Smooth muscle cell of the brain vasculature (primary cell): ENCODE data around the gene TSC22D1.
"Not testable (repeated sequence)": the region's sequence is repeated elsewhere in the genome, so short reads cannot be mapped to it uniquely, and the experiment has no call there.

Experiments
- DNase-seq: peaks from one replicate; pipeline ENCODE4 v3.0.0-alpha.2; 2012; ENCODE audit warnings: low read depth, low spot score

The TSC22D1 gene

DNA sequence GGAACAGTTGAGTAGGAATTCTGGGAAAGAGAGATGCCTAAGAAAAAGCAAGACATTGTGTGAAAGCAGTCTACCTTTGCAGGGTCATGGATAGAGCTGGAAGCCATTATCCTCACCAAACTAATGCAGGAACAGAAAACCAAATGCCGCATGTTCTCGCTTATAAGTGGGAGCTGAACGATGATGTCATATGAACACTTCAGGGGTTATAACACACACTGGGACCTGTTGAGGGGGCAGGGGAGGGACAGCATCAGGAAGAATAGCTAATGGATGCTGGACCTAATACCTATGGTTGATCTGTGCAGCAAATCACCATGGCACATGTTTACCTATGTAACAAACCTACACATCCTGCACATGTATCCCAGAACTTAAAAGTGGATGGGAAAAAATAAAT lies 69.9 kb downstream of the TSC22D1 start:
- no peak for DNase-seq

DNA sequence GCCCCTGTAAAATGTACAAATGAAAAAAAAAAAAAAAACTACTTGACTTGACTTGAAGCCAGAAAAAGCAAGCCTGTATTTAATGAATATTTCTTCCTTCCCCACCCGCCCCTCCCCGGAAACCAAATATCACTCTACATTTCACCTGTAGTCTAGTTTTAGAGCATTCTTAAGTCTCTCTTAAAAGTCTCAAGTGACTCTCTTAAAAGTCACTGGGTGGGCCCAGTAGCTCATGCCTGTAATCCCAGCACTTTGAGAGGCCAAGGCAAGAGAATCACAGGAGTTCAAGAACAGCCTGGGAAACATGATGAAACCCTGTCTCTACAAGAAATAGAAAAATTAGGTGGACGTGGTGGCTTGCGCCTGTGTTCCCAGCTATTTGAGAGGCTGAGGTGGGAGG lies 72.0 kb downstream of the TSC22D1 start:
- no peak for DNase-seq

DNA sequence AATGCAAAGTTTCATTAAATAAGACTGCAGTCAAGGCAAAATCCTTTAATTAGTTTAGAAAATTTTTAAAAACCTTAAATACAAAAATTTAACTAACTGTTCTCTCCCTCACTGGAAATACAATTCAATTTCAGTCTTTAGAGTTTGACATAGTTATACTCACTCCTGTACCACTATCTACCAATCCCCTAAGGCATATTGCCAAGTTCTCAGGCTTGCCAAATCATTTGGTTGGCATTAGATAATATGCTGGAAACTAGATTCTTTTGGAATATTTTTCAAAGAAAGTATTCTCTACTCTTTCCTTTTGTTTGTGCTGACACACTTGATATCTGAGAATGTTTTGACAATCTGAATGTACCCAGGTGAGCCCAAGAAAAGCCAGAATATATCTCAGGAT lies 77.2 kb downstream of the TSC22D1 start:
- no peak for DNase-seq

DNA sequence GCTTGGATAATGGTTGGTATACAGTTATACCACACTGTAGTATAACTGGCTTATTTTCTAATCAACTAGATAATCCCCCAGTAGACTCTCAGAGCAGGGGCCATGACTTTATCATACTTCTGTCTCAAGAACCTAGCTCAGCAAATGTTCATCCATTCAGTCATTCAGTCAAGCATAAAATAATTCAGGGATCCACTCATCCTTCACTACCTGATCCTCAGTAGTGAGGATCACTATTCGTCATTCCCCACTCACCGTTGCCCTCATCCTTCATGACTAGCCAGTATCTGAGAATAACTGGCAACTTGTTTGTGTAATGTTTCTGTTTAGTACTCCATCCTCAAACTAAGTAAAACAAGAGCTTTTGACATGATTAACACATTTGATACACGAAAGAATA lies 77.6 kb downstream of the TSC22D1 start:
- DNase-seq: no peak

DNA sequence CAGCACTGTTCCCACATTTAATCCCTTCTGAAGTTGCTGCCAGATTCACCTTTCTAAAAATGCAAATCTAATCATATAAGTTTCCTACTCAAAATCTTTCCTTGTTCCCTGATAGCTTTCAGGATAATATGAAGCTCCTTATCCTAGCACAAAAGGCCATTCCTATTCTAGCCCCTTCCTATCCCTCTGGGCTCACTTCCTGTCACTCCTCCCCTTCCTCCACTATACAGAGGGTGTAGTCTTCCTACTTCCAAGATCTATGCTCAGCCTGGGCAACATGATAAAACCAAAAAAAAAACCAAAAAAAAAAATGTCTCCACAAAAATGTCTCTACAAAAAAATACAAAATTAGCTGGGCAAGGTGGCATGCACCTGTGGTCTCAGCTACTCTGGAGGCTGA lies 78.3 kb downstream of the TSC22D1 start:
- no peak for DNase-seq

DNA sequence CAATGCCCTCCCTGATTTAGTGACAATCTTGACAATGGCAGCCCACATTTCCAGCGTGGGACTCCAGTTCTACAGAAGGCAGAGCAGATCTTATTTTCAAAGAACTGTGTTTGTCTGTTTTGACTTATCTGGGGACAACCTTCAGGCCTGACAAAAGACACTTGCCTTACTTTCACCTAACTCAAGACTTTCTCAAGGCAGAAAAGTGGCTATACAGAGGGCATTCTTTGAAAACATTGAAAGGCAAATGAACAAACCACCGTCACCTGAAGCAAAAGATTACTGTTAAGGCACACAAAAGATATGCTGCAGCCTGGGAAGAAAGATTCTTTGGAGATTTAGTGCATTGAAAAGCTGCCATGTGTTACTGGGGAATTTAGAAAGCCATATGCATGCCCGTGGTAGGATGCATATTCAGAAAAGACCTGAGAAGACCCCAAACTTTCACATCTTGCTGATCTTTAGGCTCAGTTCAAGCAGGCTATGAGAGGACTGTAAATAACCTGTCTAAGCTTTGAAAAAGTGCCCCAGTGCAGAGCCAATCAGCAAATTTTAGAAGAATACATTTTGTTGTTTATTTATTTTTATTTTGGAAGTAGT lies 82.8 kb downstream of the TSC22D1 start:
- DNase-seq: no peak

DNA sequence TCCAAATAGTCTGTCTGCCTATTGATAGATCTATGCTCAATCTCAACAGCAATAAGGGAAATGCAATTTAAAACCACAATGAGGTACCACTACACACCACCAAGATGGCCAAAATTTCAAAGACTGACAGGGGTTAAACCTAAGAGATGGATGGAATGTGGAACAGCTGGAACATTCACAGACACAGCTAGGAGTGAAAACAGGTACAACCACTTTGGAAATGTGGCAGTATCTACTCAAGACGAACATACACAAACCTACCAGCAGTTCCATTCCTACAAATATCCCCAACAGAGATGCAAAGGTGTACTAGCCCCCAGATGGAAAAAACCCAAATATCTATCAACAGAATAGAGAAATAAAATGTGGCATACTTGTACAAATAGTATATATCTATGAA lies 86.4 kb downstream of the TSC22D1 start:
- no peak for DNase-seq

DNA sequence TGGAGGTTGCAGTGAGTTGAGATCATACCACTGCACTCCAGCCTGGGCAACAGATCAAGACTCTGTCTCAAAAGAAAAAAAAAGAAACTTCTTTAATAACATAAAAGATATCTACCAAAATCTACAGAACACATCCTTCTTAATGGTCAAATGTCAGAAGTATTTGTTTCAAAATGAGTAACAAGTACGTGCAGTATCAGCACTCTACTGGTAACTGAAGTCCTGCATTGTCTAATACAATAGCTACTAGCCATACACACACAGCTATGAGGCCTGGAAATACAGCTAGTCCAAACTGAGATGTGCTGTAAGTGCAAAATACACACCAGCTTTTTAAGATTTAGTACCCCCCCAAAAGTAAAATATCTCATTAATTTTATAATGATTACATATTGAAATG lies 88.1 kb downstream of the TSC22D1 start:
- DNase-seq: no peak

DNA sequence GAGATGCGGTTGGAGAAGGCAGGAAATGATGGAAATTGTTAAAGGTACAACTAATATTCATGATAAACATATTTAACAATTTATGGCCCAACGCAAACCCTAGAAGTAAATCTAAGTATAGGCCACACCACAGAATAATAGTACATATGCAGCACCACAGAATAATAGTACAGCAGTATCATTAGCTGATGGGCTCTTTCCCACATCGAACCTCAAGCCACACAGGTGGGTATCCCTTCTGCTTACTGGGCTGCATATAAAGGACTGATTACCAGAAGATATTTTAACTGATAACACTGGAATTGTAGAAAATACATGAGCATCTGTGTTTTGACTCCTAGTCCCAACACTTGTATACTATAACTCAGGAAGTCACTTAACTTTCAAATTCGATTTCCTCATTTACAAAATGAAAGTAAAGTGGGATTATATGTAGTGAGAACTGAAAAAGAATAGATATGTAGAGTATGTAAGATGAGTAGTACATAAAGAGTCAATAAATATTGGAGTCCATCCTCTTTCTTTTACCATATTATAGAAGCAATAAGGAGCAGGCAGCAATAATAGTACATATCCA lies 91.5 kb downstream of the TSC22D1 start:
- DNase-seq: no peak

DNA sequence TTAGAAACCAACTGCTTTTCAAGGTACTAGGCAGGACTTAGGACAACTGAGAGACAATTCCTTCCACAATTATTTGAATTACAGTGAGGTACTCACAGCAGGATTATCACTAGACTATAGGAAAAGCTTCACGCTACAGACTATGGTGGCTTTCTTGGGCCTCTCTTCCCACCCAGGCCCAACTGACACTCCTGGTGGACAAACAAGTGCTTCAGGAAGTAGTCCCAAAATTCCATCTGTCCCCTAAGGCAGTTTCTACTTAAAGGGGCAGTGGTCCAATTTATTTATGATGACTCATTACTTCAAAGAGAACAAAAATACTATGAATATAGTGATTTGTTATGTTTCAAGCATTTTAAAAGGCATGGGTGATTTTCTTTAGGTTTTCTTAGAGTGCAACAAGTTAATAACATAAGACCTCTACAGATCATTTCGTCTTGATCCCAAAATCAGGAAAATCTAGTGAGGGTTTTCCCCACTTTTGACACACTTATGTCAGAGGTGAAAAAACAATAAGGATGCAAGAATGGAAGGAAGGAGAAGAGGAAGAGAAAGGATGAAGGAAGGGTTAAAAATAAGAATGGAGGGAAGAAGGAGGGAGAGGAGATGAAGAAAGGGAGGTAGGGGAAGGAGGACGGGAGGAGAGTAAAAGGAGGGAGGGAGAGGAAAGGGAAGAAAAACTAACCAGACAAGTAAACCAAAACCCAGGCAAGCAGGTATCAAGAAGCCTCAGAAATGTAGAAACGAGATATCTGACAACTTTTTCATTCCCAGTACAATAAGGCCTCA lies 101.8 kb downstream of the TSC22D1 start:
- DNase-seq: no peak

DNA sequence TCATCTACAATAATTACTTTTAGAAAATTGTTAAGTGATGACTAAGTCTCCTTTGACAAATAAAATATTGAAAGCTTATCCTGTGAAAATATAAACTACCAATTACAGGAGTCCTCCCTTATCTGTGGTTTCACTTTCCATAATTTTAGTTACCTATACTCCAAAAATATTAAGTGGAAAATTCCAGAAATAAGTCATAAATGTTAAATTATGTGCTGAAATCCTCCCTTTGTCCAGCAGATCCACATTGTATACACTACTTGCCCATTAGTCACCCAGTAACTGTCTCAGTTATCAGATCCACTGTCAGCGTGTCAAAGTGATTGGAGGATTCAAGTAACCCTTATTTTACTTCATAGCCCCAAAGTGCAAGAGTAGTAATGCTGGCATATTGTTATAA lies 104.4 kb downstream of the TSC22D1 start:
- DNase-seq: no peak

DNA sequence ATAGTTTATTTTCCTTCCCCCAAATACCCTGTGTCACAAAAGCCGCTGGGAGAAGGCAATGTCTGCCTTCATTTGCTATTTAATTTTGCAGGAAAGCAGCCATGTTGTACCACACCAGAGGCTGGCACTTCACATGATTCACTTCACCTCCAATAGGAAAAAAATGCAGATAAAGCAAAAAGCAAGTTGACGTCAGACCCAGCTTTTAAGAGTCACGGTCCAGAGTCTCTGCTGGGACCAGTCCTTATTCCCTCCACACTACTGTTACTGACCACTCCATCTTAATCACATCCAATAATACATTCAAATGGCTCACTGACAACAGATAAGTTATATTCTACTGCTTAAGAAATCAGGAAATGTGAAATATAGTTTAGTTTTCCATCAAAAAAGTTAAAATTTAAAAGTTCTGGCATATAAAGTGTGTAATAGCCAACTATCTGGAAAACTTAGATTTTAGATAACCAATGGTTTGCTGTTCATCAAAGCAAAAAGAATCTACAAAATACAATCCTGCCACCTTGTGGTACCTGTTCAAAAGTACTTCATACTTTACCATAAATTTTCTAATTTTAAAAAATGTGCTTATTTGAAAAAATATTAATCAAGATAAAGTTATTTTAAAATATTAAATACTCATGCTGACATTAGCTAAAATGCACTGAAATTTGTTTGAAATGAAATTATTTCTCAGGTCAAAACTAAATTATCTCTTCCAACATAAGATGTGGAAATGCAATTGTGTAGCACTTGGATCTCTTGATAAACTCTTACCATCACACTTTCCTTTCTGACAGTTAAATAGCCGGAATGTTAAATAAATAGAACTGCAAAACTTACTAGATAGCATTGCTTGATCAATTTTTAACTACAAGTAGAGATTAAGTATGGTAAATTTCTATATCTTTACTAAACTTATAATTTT lies 105.2 kb downstream of the TSC22D1 start:
- no peak for DNase-seq

DNA sequence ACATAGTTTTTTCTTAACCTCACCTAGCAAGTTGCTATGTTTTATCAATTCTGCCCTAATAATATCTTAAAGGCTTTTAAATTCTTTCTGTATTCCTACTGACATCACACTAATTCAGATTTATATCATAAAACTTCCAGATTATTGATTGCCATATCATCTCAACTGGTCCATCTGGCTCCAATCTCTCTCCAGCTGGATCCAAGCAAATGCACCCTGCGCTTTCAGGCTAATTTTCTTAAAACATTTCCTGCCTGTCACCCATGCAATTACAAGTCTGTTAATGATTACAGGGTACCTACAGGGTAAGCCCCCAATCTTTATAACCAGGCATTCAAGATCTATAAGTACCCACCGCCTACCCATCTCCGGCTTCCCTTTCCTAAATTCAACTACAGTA lies 107.3 kb downstream of the TSC22D1 start:
- DNase-seq: no peak

DNA sequence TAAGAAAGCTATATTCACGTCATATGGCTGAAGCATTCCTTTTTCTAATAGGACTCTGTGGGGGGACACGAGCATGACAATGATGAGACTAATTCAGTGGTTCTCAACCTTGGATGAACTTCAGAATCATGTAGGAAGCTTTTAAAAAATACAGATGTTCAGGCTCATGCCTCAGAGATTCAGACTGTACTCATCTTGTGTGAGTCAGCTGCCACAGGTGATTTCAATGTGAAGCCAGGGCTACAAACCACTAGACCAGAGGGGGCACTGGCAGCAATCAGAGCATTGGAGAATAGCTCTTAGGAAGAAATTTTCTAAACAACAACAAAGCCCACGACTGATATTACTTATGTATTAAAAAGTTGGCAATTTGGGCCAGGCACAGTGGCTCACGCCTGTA lies 110.8 kb downstream of the TSC22D1 start:
- DNase-seq: no peak

DNA sequence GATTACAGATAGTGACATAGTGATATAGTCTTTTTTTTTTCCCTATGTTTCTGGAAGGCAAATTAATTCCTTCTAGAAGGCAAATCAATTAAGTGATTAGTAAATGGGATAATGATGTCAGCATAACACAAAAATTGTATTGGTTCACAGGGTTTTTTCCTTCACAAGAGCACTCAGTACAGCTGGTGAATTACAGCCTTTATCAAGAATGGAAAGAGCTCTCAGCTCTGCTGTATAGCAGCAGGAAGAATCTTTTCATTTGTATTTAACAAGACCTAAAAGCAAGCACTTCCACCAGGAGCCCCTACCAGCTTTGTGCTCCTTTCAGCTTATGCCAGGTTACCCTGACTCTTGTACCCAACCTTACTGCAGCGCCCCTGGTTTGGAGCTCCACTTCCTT lies 111.7 kb downstream of the TSC22D1 start:
- no peak for DNase-seq

DNA sequence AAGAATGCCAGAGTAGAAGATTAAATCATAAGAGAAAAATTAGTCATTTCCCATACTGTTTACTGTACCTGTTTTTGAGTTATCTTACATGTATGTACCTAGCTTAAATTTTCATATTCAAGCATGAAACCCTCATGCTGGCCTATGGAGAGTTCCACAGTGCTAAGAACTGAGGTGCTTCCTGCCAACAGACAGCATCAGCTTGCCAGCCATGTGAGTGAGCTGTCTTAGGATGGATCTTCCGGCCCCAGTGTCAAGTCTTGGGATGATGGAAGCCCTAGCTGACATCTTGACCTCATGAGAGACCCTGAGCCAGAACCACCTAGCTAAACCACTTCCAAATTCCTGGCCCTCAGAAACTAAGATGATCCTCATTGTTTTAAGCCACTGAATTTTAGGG lies 112.4 kb downstream of the TSC22D1 start:
- DNase-seq: no peak

DNA sequence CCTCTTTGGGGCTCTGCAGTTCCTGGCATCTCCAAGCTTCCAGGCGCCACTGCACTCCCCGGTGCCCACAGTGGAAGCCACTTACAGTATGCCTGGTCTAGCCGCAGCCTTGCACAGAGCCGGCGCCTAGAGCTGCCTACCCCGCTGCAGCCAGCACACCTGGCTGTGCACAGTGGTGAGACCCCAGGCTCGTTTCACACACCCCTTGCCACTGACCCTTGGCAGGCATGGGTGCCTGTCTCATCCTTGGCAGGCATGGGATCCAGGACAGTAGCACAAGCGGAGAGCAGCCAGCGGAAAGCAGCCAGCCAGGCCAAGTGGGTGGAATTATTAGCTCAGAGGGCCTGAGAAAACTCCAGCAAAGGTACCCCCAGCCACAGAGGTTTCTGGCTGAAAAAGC lies 116.5 kb downstream of the TSC22D1 start:
- DNase-seq: no peak

DNA sequence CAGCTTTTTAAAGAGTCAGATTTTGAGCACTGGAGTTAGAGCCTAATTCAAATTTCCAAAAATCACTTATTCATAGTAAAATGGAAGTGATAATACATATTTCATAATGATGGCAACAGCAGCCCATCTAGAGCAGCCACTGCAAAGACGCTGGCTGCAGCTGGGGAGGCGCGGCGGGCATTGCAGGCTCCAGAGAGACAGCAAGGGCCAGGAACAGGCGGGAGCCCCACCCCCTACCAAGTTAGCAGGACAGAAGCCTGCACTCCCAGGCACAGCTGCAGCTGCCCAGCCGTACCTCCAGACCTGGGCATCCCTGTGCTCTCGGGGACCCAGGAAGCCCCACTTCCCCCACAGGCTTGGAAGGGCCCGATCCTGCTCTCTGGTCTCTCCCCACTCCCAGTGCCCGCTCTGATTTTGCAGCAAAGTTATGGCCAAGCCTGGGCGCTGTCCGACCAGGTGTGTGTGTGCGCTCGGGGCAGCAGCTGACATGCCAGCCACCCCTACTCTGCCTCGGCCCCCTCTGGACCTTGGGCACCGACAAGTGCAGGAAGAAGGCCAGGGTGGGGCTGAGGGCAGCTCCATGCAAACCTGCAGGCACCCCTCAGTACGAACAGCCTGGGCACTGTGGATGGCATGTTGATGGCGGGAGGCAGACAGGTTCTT lies 117.7 kb downstream of the TSC22D1 start:
- DNase-seq: no peak

DNA sequence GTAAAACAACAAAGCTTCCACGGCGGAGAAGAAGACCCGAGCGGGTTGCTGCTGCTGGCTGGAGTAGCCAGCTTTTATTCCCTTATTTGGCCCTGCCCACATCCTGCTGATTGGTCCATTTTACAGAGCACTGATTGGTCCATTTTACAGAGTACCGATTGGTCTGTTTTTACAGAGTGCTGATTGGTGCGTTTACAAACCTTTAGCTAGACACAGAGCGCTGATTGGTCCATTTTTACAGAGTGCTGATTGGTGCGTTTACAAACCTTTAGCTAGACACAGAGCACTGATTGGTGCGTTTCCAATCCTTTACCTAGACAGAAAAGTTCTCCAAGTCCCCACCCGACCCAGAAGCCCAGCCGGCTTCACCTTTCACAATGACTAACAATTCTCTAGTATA lies 119.9 kb downstream of the TSC22D1 start:
- DNase-seq: not testable (repeated sequence)

DNA sequence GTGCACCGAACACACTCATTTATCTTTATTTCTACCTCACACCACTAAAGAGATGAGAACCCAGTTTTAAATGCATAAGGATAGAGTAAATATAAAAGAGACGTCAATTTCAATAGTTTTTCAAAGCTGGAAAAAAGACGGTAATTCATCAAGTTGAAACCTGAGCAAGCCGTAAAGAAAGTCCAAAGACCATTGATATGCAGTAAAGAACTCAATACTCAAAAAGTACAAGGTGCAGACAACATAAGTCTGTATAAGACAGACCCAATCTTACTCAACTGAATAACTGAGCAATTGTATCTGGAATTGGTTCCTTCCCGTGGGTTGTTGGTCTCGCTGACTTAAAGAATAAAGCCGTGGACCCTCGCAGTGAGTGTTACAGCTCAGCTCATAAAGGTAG lies 120.4 kb downstream of the TSC22D1 start:
- DNase-seq: no peak

DNA sequence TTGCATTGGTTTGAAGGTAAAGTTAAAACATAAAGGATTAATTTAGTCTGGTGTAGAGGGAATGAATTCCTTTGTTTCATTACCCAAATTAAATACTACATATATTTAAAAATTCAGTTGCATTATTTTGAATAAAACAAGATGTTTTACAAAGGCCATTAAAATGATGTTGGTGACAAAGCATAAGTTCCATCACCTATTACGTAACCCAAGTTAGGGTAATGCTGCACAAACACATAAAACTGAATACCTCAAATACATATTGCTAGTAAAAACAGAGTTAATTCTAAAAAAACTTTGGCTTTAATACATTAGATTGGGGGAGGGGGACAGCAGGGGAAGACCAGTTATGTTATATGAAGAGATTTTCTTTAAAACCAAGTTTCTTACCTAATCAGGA lies 122.2 kb downstream of the TSC22D1 start:
- no peak for DNase-seq

DNA sequence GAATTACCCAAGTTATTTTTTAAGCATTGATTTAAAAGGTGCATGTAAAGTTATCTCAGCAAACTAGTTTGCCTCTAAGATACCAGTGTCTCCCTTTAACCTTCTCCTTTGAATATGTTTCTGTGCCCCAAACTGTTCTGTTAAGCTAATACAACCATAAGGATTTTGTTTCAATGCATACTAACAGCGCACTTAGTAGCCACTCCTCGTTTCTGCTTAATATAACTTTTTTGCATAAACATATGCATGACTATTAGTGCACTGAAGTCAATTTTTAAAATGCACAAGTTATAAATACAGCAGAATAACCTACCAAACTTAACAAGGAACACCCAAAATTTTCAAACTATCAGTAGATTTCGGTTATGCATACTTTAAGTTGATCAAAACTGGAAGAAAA lies 123.1 kb downstream of the TSC22D1 start:
- DNase-seq: no peak
